Esophagus squamous epithelium (tissue), 4 donors: Measurements from ENCODE around the gene UTS2R.

Experiments
- CTCF ChIP-seq, 6 experiments: fragments of 450-650 bp in 4 of 6; fragments of 200-600 bp in 2 of 6; sonication (generic) in 2 of 6; IDR thresholded peaks; one replicate each; pipeline ENCODE4 v1.5.1; 2016 to 2019; ENCODE audit warnings: antibody characterized with exemption in 6 of 6, mild to moderate bottlenecking in 4 of 6, moderate library complexity in 4 of 6
- POLR2A ChIP-seq, 4 donors: fragments of 450-650 bp; IDR thresholded peaks; one replicate each; pipeline ENCODE4 v1.6.1; 2017; ENCODE audit warnings: antibody characterized with exemption in 4 of 4, mild to moderate bottlenecking in 4 of 4, moderate library complexity in 3 of 4

- no peak for TF ChIP-seq CTCF (IDR thresholded peaks at IDR 0.05)
- no peak for TF ChIP-seq POLR2A (IDR thresholded peaks at IDR 0.05)
Measured at GRCh38 chr17:82407255-82407654, 35.7 kb downstream of the UTS2R start.
